ENCODE data around the gene YTHDF2.
"Not testable (repeated sequence)": the region's sequence is repeated elsewhere in the genome, so short reads cannot be mapped to it uniquely, and the experiment has no call there.

Gene YTHDF2

GRCh38 chr1:28737307-28738132 is 780 bp downstream of the YTHDF2 start:
- FAIRE-seq (peak; percentile 61), DNase-seq (ENCODE audit: insufficient read length) (peak; percentile 59)
- TF ChIP-seq POLR2AphosphoS5 (IDR thresholded peaks at IDR 0.05; ENCODE audit: low read depth, low read length) (no peak), TAF1 (IDR thresholded peaks at IDR 0.05; ENCODE audit: borderline replicate concordance, low read depth, low read length) (no peak), POLR2A (IDR thresholded peaks at IDR 0.05; ENCODE audit: low read depth, low read length) (no peak)

GRCh38 chr1:28740118-28740517 is 3.4 kb downstream of the YTHDF2 start:
- no peak for DNase-seq (ENCODE audit: insufficient read length)
- TF ChIP-seq POLR2AphosphoS5 (IDR thresholded peaks at IDR 0.05; ENCODE audit: low read depth, low read length), result no peak
- TF ChIP-seq TAF1 (IDR thresholded peaks at IDR 0.05; ENCODE audit: borderline replicate concordance, low read depth, low read length), result no peak
- TF ChIP-seq POLR2A (IDR thresholded peaks at IDR 0.05; ENCODE audit: low read depth, low read length), result no peak
- FAIRE-seq, result no peak

- TF ChIP-seq POLR2AphosphoS5 (IDR thresholded peaks at IDR 0.05; ENCODE audit: low read depth, low read length) (peak; percentile 14; the same call in 1 of the 2 replicates), TAF1 (IDR thresholded peaks at IDR 0.05; ENCODE audit: borderline replicate concordance, low read depth, low read length) (no peak)
- DNase-seq (ENCODE audit: insufficient read length), result no peak
- no peak for FAIRE-seq
Observed at GRCh38 chr1:28744184-28744583, 7.4 kb downstream of the YTHDF2 start.

GRCh38 chr1:28745653-28746173 is 9.0 kb downstream of the YTHDF2 start:
- TF ChIP-seq TAF1 (IDR thresholded peaks at IDR 0.05; ENCODE audit: borderline replicate concordance, low read depth, low read length), result no peak
- no peak for TF ChIP-seq POLR2A (IDR thresholded peaks at IDR 0.05; ENCODE audit: low read depth, low read length)
- TF ChIP-seq POLR2AphosphoS5 (IDR thresholded peaks at IDR 0.05; ENCODE audit: low read depth, low read length), result no peak
- DNase-seq (ENCODE audit: insufficient read length) (no peak), FAIRE-seq (no peak)

- FAIRE-seq, result no peak
Observed at GRCh38 chr1:28750330-28750729, 13.6 kb downstream of the YTHDF2 start.

GRCh38 chr1:28750771-28751294 is 14.1 kb downstream of the YTHDF2 start:
- FAIRE-seq; DNase-seq (ENCODE audit: insufficient read length): not testable (repeated sequence)

More at GRCh38 chr1:28750330-28750729, 13.6 kb downstream of the YTHDF2 start:
- TF ChIP-seq TAF1 (IDR thresholded peaks at IDR 0.05; ENCODE audit: borderline replicate concordance, low read depth, low read length) (no peak), POLR2A (IDR thresholded peaks at IDR 0.05; ENCODE audit: low read depth, low read length) (no peak), POLR2AphosphoS5 (IDR thresholded peaks at IDR 0.05; ENCODE audit: low read depth, low read length) (no peak)
- no peak for DNase-seq (ENCODE audit: insufficient read length)

- FAIRE-seq, result peak; percentile 48
- no peak for DNase-seq (ENCODE audit: insufficient read length)
- TF ChIP-seq TAF1 (IDR thresholded peaks at IDR 0.05; ENCODE audit: borderline replicate concordance, low read depth, low read length) (no peak), POLR2A (IDR thresholded peaks at IDR 0.05; ENCODE audit: low read depth, low read length) (no peak), POLR2AphosphoS5 (IDR thresholded peaks at IDR 0.05; ENCODE audit: low read depth, low read length) (no peak)
Observed at GRCh38 chr1:28751315-28752060, 14.7 kb downstream of the YTHDF2 start.

GRCh38 chr1:28755701-28756100 is 19.0 kb downstream of the YTHDF2 start:
- TF ChIP-seq POLR2AphosphoS5 (IDR thresholded peaks at IDR 0.05; ENCODE audit: low read depth, low read length) (no peak), POLR2A (IDR thresholded peaks at IDR 0.05; ENCODE audit: low read depth, low read length) (no peak), TAF1 (IDR thresholded peaks at IDR 0.05; ENCODE audit: borderline replicate concordance, low read depth, low read length) (no peak)
- DNase-seq (ENCODE audit: insufficient read length) (no peak), FAIRE-seq (no peak)

GRCh38 chr1:28756846-28757245 is 20.1 kb downstream of the YTHDF2 start:
- FAIRE-seq (no peak), DNase-seq (ENCODE audit: insufficient read length) (no peak)
- TF ChIP-seq POLR2A (IDR thresholded peaks at IDR 0.05; ENCODE audit: low read depth, low read length) (no peak), TAF1 (IDR thresholded peaks at IDR 0.05; ENCODE audit: borderline replicate concordance, low read depth, low read length) (no peak), POLR2AphosphoS5 (IDR thresholded peaks at IDR 0.05; ENCODE audit: low read depth, low read length) (no peak)

GRCh38 chr1:28758420-28758819 is 21.7 kb downstream of the YTHDF2 start:
- FAIRE-seq (no peak), DNase-seq (ENCODE audit: insufficient read length) (no peak)
- TF ChIP-seq POLR2AphosphoS5 (IDR thresholded peaks at IDR 0.05; ENCODE audit: low read depth, low read length) (peak; percentile 31; the same call in 1 of the 2 replicates), POLR2A (IDR thresholded peaks at IDR 0.05; ENCODE audit: low read depth, low read length) (no peak)

GRCh38 chr1:28759257-28759656 is 22.5 kb downstream of the YTHDF2 start:
- DNase-seq (ENCODE audit: insufficient read length) (no peak), FAIRE-seq (no peak)
- no peak for TF ChIP-seq TAF1 (IDR thresholded peaks at IDR 0.05; ENCODE audit: borderline replicate concordance, low read depth, low read length)
- TF ChIP-seq POLR2AphosphoS5 (IDR thresholded peaks at IDR 0.05; ENCODE audit: low read depth, low read length), result no peak
- no peak for TF ChIP-seq POLR2A (IDR thresholded peaks at IDR 0.05; ENCODE audit: low read depth, low read length)
